ENCODE measurements around the gene DNAJB1. TPM values are rescaled to one million over a fixed set of nuclear protein-coding genes. Genes with fewer than 3 reads are reported as not detected.

The DNAJB1 gene
- total and polyA plus RNA-seq, 10 of the 15 experiments (the other 5 are each of a cell fraction or from before 2014, with no cell fraction given), result 4.8 to 65.8 (median 34.9) TPM

DNA sequence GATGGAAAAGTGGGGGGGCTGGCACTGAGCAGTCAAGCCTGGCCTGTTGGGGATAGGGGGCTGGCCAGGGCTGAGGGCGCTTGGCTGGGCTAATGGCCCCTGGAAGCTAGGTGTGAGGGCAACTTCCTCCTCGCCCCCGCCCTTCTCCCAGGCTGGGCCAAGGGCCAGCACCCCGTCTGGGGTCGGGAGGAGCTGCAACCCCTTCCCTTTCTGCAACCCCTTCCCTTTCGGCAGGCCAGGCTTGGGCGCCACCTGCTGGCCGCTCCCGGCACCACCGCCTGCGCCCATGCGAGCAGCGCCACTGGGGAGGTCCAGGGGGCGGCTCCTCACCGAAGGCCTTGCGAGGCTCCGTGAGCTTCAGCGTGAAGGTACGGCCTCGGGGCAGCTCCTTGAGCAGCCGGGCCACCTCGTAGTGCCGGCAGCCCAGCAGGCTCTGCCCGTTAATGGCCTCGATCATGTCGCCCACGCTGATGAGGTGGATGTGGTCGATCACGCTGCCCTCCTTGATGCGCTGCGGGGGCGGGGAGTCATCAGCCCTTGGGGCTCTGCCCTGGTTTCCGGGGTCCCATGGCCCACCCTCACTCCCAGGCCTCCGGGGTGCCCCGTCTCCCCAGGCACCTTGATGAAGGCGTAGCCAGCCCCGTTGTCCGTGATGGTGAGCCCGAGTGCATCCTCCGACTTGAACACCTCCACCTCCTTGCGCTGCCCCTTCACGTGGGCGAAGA is 38.1 kb downstream of the DNAJB1 start:
- FAIRE-seq (peak; percentile 59), DNase-seq (ENCODE audit: low read depth, low spot score) (no peak), ATAC-seq (peak; percentile 92)
- Histone ChIP-seq H3K27ac (ENCODE audit: control insufficient read depth, insufficient read depth) (no peak overlapping the region), H3K36me3 (ENCODE audit: control insufficient read depth in 2 of 2, insufficient read depth in 2 of 2, low read length in 1 of 2) (no peaks in the 10 kb centered on the region; a peak in 1 of 4 replicates), H3K4me2 (ENCODE audit: control insufficient read depth, insufficient read depth) (no peak overlapping the region; the same call in 1 of the 2 replicates), H2AFZ (ENCODE audit: control insufficient read depth, low read depth, low read length) (no peak overlapping the region), H3K9me3 (replicated peaks; ENCODE audit: control insufficient read depth, insufficient read depth, low read length) (no peaks in the 10 kb centered on the region), H3K79me2 (ENCODE audit: control insufficient read depth, insufficient read depth, low read length) (no peaks in the 10 kb centered on the region), H3K4me3 (no peak overlapping the region), H3K9ac (ENCODE audit: control insufficient read depth, insufficient read depth, low read length) (no peak overlapping the region), H3K4me1 (ENCODE audit: control insufficient read depth, insufficient read depth, low read length) (no peaks in the 10 kb centered on the region; the same call in 1 of the 2 replicates), H4K20me1 (ENCODE audit: control insufficient read depth, insufficient read depth) (no peaks in the 10 kb centered on the region; the same call in 1 of the 2 replicates), H3K27me3 (replicated peaks in 1 of 2; ENCODE audit: control insufficient read depth in 2 of 2, insufficient read depth in 2 of 2, low read length in 1 of 2) (no peaks in the 10 kb centered on the region)
- TF ChIP-seq SMC3 (IDR thresholded peaks at IDR 0.05; ENCODE audit: borderline replicate concordance, low read length) (peak; percentile 57), YY1 (IDR thresholded peaks at IDR 0.05; ENCODE audit: low read depth, low read length) (peak; percentile 50; the same call in 1 of the 2 replicates), HDGF (IDR thresholded peaks at IDR 0.05) (peak; percentile 57; the same call in 1 of the 2 replicates), IKZF1 (conservative IDR thresholded peaks at IDR 0.05) (0 out of 2 replicates have a peak, but pooled peaks have one; percentile 23), RAD21 (IDR thresholded peaks at IDR 0.05; ENCODE audit: insufficient read depth, low read depth, low read length) (peak; percentile 53), BACH1 (IDR thresholded peaks at IDR 0.05; ENCODE audit: borderline replicate concordance) (0 out of 2 replicates have a peak, but pooled peaks have one; percentile 29), IRF4 (IDR thresholded peaks at IDR 0.05; ENCODE audit: low read depth, low read length) (no peak), DPF2 (IDR thresholded peaks at IDR 0.05) (peak; percentile 65; the same call in 1 of the 2 replicates), STAT3 (IDR thresholded peaks at IDR 0.05; ENCODE audit: low read depth, low read length) (no peak), EED (IDR thresholded peaks at IDR 0.05; ENCODE audit: low read depth) (no peak)
- TF ChIP-seq, protein P1, sequence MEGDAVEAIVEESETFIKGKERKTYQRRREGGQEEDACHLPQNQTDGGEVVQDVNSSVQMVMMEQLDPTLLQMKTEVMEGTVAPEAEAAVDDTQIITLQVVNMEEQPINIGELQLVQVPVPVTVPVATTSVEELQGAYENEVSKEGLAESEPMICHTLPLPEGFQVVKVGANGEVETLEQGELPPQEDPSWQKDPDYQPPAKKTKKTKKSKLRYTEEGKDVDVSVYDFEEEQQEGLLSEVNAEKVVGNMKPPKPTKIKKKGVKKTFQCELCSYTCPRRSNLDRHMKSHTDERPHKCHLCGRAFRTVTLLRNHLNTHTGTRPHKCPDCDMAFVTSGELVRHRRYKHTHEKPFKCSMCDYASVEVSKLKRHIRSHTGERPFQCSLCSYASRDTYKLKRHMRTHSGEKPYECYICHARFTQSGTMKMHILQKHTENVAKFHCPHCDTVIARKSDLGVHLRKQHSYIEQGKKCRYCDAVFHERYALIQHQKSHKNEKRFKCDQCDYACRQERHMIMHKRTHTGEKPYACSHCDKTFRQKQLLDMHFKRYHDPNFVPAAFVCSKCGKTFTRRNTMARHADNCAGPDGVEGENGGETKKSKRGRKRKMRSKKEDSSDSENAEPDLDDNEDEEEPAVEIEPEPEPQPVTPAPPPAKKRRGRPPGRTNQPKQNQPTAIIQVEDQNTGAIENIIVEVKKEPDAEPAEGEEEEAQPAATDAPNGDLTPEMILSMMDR (IDR thresholded peaks at IDR 0.05 in 2 of 3, conservative IDR thresholded peaks at IDR 0.05 in 1 of 3; ENCODE audit: control insufficient read depth in 2 of 3, extremely low read depth in 1 of 3, insufficient read depth in 1 of 3, low read depth in 3 of 3, low read length in 3 of 3), result peak; percentile 86 to 96 (median 86)
- TF ChIP-seq, protein P2, sequence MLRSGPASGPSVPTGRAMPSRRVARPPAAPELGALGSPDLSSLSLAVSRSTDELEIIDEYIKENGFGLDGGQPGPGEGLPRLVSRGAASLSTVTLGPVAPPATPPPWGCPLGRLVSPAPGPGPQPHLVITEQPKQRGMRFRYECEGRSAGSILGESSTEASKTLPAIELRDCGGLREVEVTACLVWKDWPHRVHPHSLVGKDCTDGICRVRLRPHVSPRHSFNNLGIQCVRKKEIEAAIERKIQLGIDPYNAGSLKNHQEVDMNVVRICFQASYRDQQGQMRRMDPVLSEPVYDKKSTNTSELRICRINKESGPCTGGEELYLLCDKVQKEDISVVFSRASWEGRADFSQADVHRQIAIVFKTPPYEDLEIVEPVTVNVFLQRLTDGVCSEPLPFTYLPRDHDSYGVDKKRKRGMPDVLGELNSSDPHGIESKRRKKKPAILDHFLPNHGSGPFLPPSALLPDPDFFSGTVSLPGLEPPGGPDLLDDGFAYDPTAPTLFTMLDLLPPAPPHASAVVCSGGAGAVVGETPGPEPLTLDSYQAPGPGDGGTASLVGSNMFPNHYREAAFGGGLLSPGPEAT (IDR thresholded peaks at IDR 0.05; ENCODE audit: low read depth), result no peak
- BruUV-seq (replicated peaks), result no TSS peak
- intact Hi-C loops (cut with micrococcal nuclease; ENCODE audit: unreplicated experiment), result loop anchor here (2.0 to 10.0 kb wide), 4 partner anchors 47 to 343 kb away; partner anchors contain the start of genes ADGRL1, ASF1B and PKN1
- RAD21 ChIA-PET (ENCODE audit: unreplicated experiment), result interaction anchor here (0.6 to 2.2 kb wide), 4 partner anchors 40 to 343 kb away, joined by 3 to 7 read pairs (median 4); partner anchors contain the start of gene ASF1B
- SMC1A ChIA-PET (ENCODE audit: uncharacterized antibody, unreplicated experiment), result interaction anchor here (0.7 to 2.3 kb wide), 3 partner anchors 9 to 116 kb away, joined by 3 to 10 read pairs (median 6); no protein-coding TSS in a partner anchor
- WGBS (ENCODE audit: insufficient coverage, insufficient replicate concordance, low lambda C conversion rate, missing lambda C conversion rate), result 25% methylated on average over 43 of the region's 43 CpGs
- POLR2A ChIA-PET, result interaction anchor here (1.1 kb wide), 1 partner anchor 124 kb away, joined by 3 read pairs; no protein-coding TSS in a partner anchor
- in situ Hi-C loops (cut with MboI), result no loop called here
- CTCF ChIA-PET, result interaction anchor here (0.7 to 5.1 kb wide), 29 partner anchors 8 to 600 kb away, joined by 3 to 42 read pairs (median 6); partner anchors contain the start of genes ASF1B, DDX39A, GIPC1 and PKN1
